AML-193 (cell line): Measurements from ENCODE around the gene SAPCD2.
"Not testable (repeated sequence)": the region's sequence is repeated elsewhere in the genome, so short reads cannot be mapped to it uniquely, and the experiment has no call there.

Source experiments
- DNase-seq, 2 experiments: peaks; one replicate each; lab custom pipeline; 2025; lab: John Stamatoyannopoulos, UW

SAPCD2 gene

DNA sequence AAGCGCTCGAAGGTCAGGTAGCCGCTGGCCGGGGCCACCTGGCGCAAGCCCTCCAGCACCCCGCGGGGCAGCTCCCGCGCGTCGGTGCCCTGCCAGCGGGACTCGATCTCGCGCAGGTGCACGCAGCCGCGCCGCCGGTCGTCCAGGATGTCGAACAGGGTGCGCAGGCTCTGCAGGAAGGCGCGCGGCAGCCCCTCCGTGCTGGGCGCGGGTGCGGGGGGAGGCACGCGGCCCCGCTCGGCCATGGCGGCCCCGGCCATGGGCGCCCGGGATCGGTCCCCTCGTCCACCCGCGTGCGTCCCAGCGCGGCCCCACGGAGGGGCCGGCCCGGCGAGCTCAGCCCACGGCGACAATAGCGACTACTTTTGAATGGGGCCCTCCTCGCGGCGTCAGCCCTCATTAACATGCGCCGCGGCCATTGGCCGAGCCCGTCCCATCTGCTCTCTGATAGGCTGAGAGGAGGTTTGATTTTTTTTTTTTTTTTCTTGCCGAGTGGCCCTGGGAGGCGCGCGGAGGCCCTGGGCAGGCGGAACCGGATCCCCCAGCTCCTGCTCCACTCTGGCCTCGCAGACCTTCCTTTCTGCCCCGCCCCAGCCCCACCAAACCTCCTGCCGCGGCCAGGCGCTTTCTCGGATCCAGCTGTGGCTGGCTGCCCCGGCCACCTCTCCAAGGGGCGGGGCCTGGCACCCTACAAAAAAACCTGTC, at the start of gene SAPCD2:
Gene SAPCD2 (minus strand): TSS at position 357 of the 705 bp plus-strand sequence. CDS start 97 bp downstream, at position 260.
- peak; percentile 69 to 90 for DNase-seq

DNA sequence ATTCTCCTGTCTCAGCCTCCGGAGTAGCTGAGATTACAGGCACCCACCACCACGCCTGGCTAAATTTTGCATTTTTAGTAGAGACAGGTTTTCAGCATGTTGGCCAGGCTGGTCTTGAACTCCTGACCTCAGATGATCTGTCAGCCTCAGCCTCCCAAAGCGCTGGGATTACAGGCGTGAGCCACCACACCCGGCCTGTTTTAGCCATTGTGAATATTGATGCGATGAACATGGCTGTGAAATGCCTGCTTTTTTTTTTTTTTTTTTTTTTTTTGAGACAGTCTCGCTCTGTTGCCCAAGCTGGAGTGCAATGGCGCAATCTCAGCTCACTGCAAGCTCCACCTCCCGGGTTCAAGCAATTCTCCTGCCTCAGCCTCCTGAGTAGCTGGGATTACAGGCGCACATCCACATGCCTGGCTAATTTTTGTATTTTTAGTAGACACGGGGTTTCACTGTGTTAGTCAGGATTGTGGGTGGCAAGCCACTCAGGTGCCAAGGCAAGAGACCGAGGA, 47.8 kb upstream of the SAPCD2 start:
- DNase-seq: not testable (repeated sequence)

GRCh38 chr9:137117269-137117731, 46.9 kb upstream of the SAPCD2 start:
- DNase-seq: no peak

DNA sequence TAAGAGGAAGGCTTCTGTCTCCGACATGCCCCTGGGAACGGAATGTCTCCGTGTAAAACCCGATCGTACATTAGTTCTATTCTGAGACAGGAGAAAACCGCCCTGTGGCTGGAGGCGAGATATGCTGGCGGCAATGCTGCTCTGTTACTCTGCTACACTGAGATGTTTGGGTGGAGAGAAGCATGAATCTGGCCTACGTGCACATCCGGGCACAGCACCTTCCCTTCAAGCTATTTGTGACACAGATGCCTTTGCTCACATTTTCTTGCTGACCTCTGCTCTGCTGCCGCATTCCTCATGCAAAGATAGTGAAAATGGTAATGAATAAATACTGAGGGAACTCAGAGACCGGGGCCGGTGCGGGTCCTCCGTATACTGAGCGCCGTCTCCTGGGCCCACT, 46.4 kb upstream of the SAPCD2 start:
- no peak for DNase-seq

- DNase-seq: no peak
Observed at GRCh38 chr9:137116027-137116507, 45.7 kb upstream of the SAPCD2 start.

DNA sequence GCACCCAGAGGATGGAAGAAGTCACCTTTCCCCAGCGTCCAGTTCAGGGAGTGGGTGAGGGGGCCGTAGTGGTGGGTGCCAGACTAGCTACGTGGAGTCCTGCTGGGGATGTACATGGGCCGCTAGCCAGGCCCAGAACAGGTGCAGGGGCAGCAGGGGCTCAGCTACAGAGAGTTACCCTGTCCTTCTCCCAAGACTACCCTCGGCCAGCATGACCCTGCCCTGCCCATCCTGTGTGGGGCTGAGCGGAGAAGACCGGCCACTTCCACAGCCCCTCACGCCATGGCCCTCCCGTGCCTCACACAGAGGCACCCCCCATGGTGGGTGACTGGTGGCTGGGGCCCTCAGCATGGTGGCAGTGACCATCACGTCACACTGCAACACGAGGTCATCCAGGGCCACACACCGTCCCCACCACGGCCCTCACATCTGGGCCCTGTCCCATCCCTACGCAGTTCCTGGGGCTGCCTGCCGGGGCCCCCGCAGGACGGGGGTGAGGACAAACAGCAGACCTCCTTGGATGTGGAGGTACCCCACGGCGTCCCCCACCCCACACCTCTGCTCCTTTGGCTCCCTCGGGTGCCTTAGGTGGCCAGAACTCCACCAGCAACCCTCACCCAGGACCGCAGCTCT, 45.2 kb upstream of the SAPCD2 start:
- no peak for DNase-seq

DNA sequence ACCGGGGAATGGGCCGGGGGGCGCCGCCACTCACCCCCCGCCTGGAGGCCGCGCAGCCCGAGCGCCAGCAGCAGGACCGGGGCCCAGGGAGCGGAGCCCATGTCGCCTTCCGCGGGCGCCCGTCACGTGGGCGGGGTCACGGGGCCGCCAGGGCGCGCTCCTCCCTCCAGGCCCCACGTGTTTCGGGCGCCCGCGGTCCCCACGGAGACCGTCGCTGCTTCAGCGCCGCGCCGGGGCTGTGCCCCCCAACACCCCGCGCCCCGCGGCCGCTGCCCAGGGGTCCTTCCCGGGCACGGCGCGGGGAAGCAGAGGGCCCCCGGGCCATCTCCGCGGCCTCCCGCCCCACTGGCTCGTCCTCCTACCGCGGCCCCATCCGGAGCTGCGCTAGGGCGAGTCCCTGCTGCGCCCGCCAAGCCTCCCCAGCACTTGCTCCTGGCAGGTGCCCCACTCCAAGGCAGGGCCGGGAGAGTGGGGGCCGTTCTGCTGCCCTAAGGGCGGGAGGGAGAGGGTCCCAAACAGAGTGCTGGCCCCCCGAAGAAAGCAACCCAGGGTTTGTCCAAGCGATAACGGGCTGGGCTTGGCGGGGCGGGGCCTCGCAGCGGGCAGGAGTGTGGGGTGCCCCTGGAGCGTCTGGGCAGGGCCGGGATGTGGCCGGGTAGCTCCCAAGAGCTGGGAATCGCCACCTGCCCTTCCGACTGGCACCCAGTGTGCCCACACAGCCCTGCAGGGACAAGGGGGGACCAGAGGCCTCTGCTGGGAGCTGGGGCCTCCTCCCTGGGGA, 44.4 kb upstream of the SAPCD2 start, which contains the start of gene DPP7:
Gene DPP7 (minus strand): TSS at position 121 of the 781 bp plus-strand sequence. CDS start 20 bp downstream, at position 101.
- DNase-seq: peak; percentile 41 to 53

DNA sequence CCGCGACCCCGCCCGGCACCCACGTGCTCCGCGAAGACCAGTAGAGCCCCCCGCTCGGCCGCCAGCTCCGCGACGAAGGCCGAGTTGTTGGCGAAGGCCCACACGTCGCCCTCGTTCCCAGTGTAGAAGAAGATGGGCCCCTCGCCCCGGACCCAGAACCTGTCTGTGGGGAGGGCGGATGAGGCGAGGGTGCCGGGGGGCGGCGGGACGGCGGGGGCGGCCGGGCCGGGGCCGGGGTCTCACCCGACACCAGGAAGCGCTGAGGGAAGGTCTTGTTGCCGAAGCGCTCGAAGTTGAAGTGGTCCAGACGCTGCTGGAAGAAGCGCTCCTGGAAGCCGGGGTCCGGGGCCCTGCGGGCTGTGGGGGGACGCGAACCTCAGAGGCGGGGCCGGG, 43.9 kb upstream of the SAPCD2 start:
- DNase-seq: no peak

DNA sequence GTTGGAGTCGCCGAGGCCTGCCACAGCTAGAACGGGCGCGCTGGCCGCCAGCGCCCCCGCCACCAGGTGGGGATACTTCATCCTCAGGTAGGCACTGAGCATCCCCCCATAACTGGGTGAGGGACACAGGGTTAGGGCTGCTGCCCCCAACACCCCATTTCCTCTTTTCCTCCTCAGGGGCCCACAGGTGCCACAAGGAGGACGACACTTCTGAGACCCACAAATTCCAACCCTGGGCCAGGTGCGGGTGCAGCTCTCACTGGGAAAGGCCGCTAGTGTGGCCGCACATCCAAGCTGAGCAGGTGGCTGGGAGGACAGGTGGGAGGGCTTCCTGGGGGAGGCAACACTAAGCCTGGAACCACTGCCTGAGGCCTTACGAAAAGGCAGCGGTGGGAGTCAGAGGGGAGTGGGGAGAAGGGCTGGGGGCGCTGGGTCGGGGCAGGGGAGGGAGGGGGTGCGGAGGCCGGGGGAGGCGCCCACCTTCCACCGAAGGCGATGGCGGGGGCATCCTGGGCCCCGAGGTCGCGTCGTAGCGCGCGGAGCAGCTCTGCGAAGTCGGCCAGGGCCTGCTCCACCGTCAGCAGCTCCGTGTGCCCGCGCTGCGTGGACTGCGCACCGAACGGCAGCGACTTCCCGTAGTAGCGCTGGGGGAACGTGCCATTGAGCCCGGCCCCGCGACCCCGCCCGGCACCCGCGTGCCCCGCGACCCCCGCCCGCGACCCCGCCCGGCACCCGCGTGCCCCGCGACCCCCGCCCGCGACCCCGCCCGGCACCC, 43.2 kb upstream of the SAPCD2 start:
- no peak for DNase-seq

DNA sequence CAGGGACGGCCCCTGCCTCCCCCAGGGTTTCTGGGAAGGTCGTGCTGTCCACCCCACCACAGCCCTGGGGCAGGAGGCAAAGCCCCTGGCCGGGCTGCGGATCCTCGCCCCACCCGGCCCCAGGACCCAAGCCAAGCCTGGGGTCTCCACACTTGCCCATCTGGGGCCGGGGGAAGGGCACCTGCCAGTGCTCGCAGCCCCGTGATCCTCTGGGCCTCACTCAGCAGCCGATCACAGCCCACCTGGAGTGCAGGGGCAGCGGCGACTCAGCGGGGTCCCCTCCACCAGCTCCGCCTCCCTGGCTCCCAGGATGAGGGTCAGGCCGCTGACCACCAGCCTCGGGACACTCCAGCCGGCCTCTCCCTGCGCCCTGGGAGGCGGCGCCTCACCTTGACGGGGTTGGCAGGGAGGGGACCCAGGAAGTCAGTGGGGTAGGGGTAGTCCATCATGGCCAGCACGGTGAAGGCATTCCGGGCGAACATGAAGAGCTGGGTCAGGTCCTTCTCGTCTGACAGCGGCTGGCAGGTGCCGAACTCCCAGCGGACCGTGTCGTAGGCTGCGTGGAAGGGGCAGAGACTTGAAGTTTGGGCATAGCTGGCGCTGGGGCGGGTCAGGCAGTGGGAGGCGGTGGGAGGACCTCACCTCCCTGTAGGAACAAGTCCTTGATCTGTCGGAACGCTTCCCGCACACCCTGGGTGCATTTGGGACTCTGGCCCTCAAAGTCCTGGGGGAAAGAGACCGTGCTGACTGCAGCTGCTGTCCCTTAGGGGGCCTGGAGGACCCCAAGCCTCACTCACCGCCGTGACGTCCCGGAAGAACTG, 42.4 kb upstream of the SAPCD2 start:
- no peak for DNase-seq

- no peak for DNase-seq
Observed at GRCh38 chr9:137111788-137112563, 41.6 kb upstream of the SAPCD2 start.

DNA sequence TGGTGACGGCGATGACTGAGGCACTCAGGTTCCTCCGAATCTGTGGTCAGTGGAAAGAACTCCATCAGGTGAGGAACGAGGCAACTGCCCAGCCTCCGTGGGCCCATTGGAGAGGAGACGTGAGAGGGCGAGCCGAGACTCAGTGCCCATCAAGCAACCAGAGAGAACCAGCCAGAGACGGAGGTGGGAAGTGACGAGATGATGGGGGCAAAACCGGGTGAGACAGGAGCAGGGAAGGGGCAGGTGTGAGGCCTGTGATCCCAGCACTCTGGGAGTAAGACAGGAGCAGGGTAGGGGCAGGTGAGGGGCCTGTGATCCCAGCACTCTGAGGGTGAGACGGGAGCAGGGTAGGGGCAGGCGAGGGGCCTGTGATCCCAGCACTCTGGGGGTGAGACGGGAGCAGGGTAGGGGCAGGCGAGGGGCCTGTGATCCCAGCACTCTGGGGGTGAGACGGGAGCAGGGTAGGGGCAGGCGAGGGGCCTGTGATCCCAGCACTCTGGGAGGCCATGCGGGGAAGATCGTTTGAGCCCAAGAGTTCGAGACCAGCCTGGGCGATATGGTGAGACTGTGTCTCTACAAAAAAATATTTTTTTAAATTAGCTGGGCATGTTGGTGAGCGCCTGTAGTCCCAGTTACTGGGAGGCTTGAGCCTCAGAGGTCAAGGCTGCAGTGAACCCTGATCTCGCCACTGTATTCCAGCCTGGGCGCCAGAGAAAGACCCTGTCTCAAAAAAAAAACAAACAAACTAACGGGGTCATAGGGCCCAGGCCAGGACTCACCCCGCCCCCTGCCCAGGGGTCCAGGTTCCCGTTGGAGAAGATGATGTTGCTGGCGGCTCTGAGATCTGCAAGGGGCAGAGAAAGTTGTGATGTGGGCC, 40.8 kb upstream of the SAPCD2 start:
- DNase-seq: no peak

DNA sequence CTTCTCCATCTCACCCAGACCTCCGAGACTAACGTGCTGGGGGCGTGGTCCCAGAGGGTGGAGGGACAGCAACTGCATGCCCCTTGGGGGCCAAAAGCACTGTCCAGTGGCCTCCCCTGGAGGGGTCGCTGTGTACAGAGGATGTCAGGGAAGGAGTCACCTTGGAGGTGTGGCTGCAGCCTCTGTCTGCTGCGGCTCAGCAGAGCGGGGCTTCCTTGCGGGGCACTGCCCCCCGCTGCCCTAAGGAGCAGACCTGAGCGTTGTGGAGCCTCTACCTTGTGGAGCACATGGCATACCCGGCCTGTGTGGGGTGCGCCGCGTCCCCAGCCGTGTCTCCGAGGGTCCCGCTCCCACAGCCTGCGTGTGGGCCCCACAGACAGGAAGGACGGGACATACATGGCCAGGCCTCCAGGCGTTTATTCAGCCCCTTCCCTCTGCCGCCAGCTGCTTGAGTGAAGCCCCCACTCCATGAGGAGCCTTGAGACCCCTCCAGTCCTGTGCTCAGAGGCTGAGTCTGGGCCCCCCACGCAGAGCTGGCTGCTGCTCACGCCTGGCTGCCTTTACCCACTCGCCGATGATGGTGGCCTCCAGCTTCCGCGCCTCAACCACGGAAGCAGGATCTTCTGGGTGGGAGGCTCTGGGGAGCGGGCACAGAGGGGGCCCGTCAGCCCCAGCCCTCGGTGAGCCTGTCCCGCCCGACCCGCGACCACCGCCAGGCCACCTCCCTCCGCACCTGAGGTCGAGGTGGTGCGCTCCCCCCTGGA, 40.0 kb upstream of the SAPCD2 start:
- no peak for DNase-seq

GRCh38 chr9:137109250-137110146, 39.1 kb upstream of the SAPCD2 start:
- no peak for DNase-seq

GRCh38 chr9:137108608-137109249, 38.4 kb upstream of the SAPCD2 start:
- no peak for DNase-seq

DNA sequence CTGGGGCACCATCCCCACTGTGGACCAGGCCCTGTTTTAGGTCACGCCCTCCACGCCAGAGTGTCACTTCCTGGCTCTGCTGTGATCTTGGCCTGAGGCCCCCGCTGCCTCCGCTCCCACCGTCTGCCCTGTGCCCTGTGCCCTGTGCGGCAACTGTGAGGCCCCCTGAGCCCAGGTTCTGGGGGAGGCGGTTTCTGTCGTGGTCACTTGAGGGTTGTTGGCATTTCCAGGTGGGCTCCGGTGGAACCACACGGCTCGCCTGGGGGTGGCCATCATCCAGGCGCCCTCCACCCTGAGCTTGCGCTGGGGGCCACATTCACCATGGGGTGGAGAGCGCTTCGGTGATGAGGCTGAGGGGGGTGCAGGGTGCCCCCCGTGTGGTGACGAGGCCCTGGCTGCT, 37.6 kb upstream of the SAPCD2 start:
- DNase-seq: no peak
